ENCODE measurements around the gene OR52I1.

The OR52I1 gene

GRCh38 chr11:4593739-4594138 lies at the start of gene OR52I1:
Gene OR52I1 (plus strand): TSS chr11:4594039. CDS start chr11:4594039, 0 bp downstream.
- no peak for DNase-seq (ENCODE audit: low read depth)

- DNase-seq (ENCODE audit: low read depth): no peak
Measured at GRCh38 chr11:4544891-4545290, 48.9 kb upstream of the OR52I1 start, which contains the start of gene OR52M1. Gene OR52M1 (plus strand): TSS chr11:4545191. CDS start chr11:4545191, 0 bp downstream.

- DNase-seq (ENCODE audit: low read depth): no peak
Measured at GRCh38 chr11:4546878-4547277, 47.0 kb upstream of the OR52I1 start.

GRCh38 chr11:4547416-4547815 lies 46.4 kb upstream of the OR52I1 start:
- no peak for DNase-seq (ENCODE audit: low read depth)

- DNase-seq (ENCODE audit: low read depth): no peak
Measured at GRCh38 chr11:4551346-4551979, 42.4 kb upstream of the OR52I1 start.

- no peak for DNase-seq (ENCODE audit: low read depth)
Measured at GRCh38 chr11:4559527-4560440, 34.1 kb upstream of the OR52I1 start.

GRCh38 chr11:4560467-4560866 lies 33.4 kb upstream of the OR52I1 start:
- no peak for DNase-seq (ENCODE audit: low read depth)

GRCh38 chr11:4565371-4565770 lies 28.5 kb upstream of the OR52I1 start:
- DNase-seq (ENCODE audit: low read depth): no peak

- no peak for DNase-seq (ENCODE audit: low read depth)
Measured at GRCh38 chr11:4569075-4569474, 24.8 kb upstream of the OR52I1 start.

GRCh38 chr11:4576880-4577279 lies 17.0 kb upstream of the OR52I1 start:
- no peak for DNase-seq (ENCODE audit: low read depth)

GRCh38 chr11:4577761-4578160 lies 16.1 kb upstream of the OR52I1 start:
- DNase-seq (ENCODE audit: low read depth): no peak

- no peak for DNase-seq (ENCODE audit: low read depth)
Measured at GRCh38 chr11:4578624-4579023, 15.2 kb upstream of the OR52I1 start.

GRCh38 chr11:4580124-4580523 lies 13.7 kb upstream of the OR52I1 start:
- DNase-seq (ENCODE audit: low read depth): no peak

- DNase-seq (ENCODE audit: low read depth): no peak
Measured at GRCh38 chr11:4581443-4581842, 12.4 kb upstream of the OR52I1 start, which contains the start of gene OR52I2. Gene OR52I2 (plus strand): TSS chr11:4581743.

- no peak for DNase-seq (ENCODE audit: low read depth)
Measured at GRCh38 chr11:4589017-4589416, 4.8 kb upstream of the OR52I1 start.

- no peak for DNase-seq (ENCODE audit: low read depth)
Measured at GRCh38 chr11:4605057-4605456, 11.2 kb downstream of the OR52I1 start.

- no peak for DNase-seq (ENCODE audit: low read depth)
Measured at GRCh38 chr11:4606231-4607015, 12.6 kb downstream of the OR52I1 start.

GRCh38 chr11:4607096-4607495 lies 13.3 kb downstream of the OR52I1 start:
- no peak for DNase-seq (ENCODE audit: low read depth)

GRCh38 chr11:4607781-4608666 lies 14.2 kb downstream of the OR52I1 start, which contains the start of gene TRIM68:
Gene TRIM68 (minus strand): TSS chr11:4608231. CDS start chr11:4605504, 2,727 bp downstream.
- peak; percentile 93 for DNase-seq (ENCODE audit: low read depth)

- no peak for DNase-seq (ENCODE audit: low read depth)
Measured at GRCh38 chr11:4610258-4610935, 16.6 kb downstream of the OR52I1 start.

GRCh38 chr11:4611986-4612385 lies 18.1 kb downstream of the OR52I1 start:
- DNase-seq (ENCODE audit: low read depth): no peak

Data from activated T-cell treated with anti-CD3 and anti-CD28 coated beads for 48 hours (primary cell).